T-helper 2 cell treated with Interferon-gamma antibody and Interleukin-4, amounts not matched to agents 5 μg/mL and 100 μg/mL, for 36 hours (primary cell): Measurements from ENCODE around the gene VPS37D.
"Not testable (repeated sequence)": the region's sequence is repeated elsewhere in the genome, so short reads cannot be mapped to it uniquely, and the experiment has no call there.

Experiments
- DNase-seq: peaks from one replicate; pipeline ENCODE4 v3.0.0; 2021; ENCODE audit warnings: low spot score
- H3K27ac Mint-ChIP-seq: one replicate; pipeline ENCODE4 v1.8.0; 2021; ENCODE audit warnings: mild to moderate bottlenecking, mixed read lengths
- H3K27me3 Mint-ChIP-seq: one replicate; pipeline ENCODE4 v1.8.0; 2021; ENCODE audit warnings: low read depth, mixed read lengths
- H3K36me3 Mint-ChIP-seq: one replicate; pipeline ENCODE4 v1.8.0; 2021; ENCODE audit warnings: low read depth, mixed read lengths
- H3K4me1 Mint-ChIP-seq: one replicate; pipeline ENCODE4 v1.8.0; 2021; ENCODE audit warnings: low read depth, mixed read lengths
- H3K4me3 Mint-ChIP-seq: one replicate; pipeline ENCODE4 v1.8.0; 2022; ENCODE audit warnings: mild to moderate bottlenecking, moderate library complexity, mixed read lengths
- H3K9me3 Mint-ChIP-seq: one replicate; pipeline ENCODE4 v1.8.0; 2021; ENCODE audit warnings: mixed read lengths

Gene VPS37D

DNA sequence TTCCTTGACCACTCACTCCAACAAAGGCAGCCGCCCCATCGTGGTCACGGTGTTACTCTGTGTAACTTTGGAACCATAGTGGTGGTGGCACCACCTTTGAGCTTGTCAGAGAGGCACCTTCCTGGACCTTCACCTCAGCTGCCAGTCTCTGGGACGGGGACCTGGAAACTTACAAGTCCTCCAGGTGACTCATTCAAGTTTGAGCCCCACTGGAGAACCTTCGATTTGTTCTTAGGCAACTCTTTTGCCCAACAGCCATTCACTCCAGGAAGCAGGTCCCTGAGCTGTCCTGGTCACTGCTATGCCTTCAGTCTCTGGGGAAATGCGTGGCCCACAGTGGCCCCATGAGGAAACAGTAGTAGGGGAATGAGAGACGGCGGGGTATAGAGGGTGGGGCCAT lies 34.6 kb downstream of the VPS37D start:
- Mint-ChIP-seq H3K9me3 (no peaks in the 10 kb centered on the region), H3K4me3 (no peak overlapping the region), H3K4me1 (no peaks in the 10 kb centered on the region), H3K27ac (no peak overlapping the region), H3K27me3 (no peaks in the 10 kb centered on the region), H3K36me3 (peaks cover 23% of the 10 kb centered on the region)
- DNase-seq: no peak

DNA sequence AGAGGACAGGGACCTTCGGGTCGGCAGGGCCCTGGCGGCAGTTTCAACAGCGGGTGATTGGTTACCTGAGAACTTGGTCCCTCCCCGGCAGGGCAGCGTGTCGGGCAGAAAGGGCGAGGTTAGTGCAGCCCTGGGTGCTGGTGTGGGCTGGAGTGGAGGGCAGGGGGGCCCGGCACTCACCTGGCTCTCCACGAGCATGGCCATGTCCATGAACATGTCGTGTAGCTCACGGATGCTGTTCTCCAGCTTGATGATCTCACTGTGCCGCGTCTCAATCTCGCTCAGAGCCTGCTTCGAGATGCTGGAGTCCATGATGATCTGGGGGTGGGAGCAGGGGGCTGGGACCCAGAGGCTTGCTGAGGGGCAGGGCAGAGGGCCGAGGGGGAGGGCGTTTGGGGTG lies 35.0 kb downstream of the VPS37D start:
- Mint-ChIP-seq H3K27ac (no peak overlapping the region), H3K36me3 (peaks cover 18% of the 10 kb centered on the region), H3K9me3 (no peaks in the 10 kb centered on the region), H3K27me3 (no peaks in the 10 kb centered on the region), H3K4me1 (no peaks in the 10 kb centered on the region), H3K4me3 (no peak overlapping the region)
- no peak for DNase-seq

DNA sequence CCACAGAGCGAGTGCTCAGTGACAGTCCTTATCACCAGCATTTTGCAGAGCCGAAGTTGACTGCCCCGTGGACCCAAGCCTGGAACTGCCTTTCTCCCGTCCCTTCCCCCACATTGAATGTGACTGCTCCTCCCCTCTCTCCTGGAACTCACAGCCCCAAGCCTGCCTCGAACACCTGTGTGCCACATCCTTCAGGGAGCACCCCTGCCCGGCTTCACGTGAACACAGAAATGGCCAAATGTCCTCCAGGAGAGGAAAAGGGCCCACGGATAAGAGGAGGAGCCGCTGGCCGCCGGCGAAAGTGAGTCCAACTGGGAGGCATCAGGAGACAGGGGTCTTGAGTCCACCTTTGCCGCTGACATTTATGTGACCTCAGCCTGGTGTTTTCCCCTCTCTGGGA lies 35.6 kb downstream of the VPS37D start:
- H3K4me3 Mint-ChIP-seq: no peak overlapping the region
- DNase-seq: no peak
- no peaks in the 10 kb centered on the region for H3K9me3 Mint-ChIP-seq
- no peak overlapping the region for H3K27ac Mint-ChIP-seq
- H3K36me3 Mint-ChIP-seq: peaks cover 18% of the 10 kb centered on the region
- no peaks in the 10 kb centered on the region for H3K4me1 Mint-ChIP-seq
- no peaks in the 10 kb centered on the region for H3K27me3 Mint-ChIP-seq

DNA sequence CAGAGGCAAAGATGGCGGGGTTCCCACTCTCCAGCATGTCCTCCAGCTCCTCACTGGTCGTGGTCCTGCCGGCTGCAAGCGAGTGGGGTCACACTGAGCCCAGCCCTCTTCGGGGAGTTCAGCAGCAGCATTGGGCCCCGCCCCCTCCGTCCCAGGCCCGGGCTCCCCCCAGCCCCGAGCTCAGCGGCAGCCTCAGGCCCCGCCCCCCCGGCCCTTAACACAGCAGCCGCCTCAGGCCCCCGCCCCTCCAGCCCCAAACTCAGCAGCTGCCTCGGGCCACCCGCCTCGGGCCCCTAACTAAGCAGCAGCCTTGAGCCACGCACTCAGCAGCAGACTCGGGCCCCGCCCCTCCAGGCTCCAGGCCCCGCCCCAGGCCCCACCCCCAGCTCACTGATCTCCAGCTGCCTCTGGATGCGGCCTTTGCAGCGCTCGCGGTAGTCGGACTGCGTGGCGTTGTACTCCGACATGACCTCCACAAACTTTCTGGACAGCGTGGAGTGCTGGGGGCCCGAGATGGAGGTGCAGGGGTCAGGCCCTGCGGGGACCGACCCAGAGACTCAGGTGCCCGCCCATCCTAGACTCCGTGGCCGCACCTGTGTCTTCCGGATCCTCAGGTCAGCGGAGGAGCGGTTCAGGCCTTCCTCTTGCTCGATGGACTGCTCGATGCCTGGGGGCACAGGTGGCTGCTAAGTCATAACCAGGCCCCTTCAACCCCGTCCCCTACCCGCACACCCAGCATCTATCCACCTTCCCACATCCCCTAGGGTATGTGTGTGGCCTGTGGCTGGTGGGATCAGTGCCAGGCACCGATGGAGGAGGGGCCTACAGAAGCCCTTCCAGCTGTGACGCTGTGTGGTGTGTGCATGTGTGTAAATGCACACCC lies 36.4 kb downstream of the VPS37D start:
- Mint-ChIP-seq H3K4me3 (no peak overlapping the region), H3K27ac (no peak overlapping the region), H3K4me1 (no peaks in the 10 kb centered on the region), H3K9me3 (no peaks in the 10 kb centered on the region), H3K36me3 (peaks cover 15% of the 10 kb centered on the region), H3K27me3 (no peaks in the 10 kb centered on the region)
- no peak for DNase-seq

DNA sequence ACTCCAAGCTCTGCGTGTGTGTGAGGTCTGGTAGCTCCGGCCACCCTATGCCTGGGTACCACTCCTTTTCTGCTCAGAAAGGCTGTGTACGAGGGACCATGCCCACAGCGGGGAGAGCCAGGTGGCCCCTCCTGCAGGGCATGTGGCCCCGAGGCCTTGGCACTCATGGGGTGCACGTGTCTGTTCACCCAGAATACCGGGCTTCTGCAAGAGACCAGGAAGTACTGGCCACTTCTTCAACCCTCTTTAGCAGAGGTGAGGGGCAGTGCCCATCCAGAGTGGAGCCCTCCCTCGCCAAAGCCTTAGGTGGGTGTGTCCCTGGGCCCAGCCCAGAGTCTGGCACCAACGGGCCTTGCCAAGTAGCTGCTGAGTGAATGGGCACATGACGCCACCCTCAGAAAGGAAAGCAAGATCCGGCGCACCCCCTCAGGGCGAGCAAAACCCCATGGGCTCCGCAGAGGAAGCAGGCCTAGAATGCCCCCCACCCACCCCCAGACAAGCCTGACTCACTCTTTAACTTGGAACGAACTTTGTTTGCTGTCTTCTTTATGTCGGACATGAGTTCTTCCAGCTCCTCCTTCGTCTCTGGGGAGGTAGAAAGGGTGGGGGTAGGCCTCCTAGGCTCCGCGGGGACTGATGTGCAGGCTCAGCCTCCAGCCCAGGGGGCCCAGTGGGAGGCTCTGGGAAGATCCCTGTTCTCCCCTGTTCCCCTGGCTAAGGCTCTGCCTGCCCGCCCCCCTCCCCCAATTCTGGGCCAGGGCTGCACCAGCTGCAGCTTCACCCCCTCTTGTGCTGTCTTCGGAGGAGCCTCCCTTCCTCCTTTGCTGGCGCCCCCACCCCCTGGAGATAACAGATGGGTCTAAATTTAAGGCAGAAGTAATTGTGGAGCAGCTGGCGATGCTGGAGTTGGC lies 37.3 kb downstream of the VPS37D start:
- no peaks in the 10 kb centered on the region for H3K4me1 Mint-ChIP-seq
- H3K27me3 Mint-ChIP-seq: no peaks in the 10 kb centered on the region
- no peaks in the 10 kb centered on the region for H3K9me3 Mint-ChIP-seq
- peaks cover 14% of the 10 kb centered on the region for H3K36me3 Mint-ChIP-seq
- no peak overlapping the region for H3K27ac Mint-ChIP-seq
- no peak overlapping the region for H3K4me3 Mint-ChIP-seq
- DNase-seq: no peak

DNA sequence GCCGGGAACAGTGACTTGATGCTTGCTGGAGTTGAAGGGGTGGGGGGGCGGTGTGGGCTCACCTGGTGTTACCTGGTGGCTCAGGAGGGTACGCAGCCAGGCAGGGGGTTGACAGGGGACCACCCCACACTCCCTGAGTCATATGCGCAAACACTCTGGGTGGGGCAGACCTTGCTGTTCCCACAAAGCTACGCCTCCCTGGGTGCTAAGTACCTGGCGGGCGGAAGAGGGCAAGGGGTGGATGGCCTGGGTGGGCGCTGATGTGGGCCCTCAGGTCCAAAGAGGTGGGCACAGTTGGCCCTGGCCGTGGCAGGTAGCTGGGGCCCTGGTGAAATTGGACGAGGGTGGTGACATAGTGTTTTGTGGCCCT lies 37.9 kb downstream of the VPS37D start:
- Mint-ChIP-seq H3K27me3 (no peaks in the 10 kb centered on the region), H3K36me3 (peaks cover 14% of the 10 kb centered on the region), H3K4me3 (no peak overlapping the region), H3K27ac (no peak overlapping the region), H3K4me1 (no peaks in the 10 kb centered on the region), H3K9me3 (no peaks in the 10 kb centered on the region)
- DNase-seq: no peak

DNA sequence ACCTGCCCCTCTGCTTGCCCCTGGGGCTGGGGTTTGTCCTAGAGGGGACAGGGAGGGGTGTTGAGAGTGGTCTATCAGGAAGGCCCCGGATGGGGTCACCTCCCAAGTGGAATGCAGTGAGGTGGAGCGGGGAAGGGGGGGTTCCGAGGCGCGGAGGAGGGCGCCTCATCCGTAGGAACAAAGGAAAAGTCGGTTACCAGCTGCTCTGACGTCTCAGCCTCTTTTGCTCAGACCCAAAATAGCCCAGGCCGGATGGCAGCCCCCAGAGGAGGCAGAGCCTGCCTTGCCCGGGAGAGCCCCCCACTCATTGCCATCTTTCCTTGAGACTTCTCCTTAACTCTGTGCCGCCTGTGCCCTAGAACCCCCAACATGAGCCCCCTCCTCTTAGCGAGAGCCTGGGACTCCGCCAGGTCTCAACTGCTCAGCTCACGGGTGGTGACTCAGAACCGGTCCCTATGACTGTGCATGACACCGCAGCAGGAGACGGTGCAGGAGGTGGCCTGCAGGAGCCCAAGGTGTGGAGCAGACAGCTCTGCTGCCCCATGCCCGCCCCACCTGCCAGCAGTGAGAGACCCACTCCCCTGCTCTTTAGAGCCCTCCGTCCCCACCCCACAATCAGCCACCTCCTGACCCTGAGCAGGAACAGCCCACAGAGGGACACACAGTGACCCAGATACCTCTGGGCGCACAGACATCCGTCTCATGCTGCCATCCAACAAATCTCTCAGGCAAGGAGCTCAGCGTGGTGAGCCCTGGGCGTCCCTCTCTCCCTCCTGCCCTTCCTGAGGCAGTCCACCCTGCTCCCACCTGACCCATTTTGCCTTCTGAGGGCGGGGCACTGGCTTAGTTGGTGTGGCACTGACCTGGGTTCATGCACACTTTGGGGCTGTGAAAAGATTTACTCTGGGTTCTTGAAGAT lies 38.8 kb downstream of the VPS37D start:
- no peak for DNase-seq
- Mint-ChIP-seq H3K4me3 (no peak overlapping the region), H3K36me3 (peaks cover 14% of the 10 kb centered on the region), H3K27me3 (no peaks in the 10 kb centered on the region), H3K27ac (peak overlapping the region; percentile 39), H3K9me3 (no peaks in the 10 kb centered on the region), H3K4me1 (no peaks in the 10 kb centered on the region)

DNA sequence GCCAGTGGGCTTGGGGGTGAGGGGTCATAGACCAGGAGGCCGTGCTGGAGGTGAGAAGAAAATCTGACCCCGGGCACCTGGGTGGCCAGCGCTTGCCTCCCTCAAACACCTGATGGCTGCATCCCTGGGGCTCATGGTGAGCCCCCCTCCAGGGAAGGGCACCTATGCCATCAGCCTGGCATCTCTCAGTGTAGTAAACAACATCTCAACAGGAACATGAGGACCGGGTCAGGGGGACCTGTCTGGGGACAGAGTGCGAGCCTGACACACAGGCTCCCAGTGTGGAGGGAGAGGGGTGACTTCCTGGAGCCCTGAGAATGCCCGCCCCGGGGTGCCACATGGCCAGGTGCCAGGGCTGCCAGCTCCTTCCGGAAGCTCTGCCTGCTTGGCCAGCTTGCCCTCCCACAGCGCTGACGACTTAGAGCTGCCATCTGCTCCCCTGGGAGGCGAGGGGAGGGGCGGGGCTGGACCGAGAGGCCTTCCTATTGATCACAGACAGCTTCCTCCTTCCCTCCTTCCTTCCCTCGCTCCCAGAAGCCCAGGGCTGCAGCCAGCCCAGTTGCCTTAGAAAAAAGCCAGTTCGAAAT lies 39.5 kb downstream of the VPS37D start:
- Mint-ChIP-seq H3K4me3 (no peak overlapping the region), H3K27me3 (no peaks in the 10 kb centered on the region), H3K9me3 (no peaks in the 10 kb centered on the region), H3K36me3 (peaks cover 6% of the 10 kb centered on the region), H3K4me1 (no peaks in the 10 kb centered on the region), H3K27ac (peak overlapping the region; percentile 39)
- no peak for DNase-seq

DNA sequence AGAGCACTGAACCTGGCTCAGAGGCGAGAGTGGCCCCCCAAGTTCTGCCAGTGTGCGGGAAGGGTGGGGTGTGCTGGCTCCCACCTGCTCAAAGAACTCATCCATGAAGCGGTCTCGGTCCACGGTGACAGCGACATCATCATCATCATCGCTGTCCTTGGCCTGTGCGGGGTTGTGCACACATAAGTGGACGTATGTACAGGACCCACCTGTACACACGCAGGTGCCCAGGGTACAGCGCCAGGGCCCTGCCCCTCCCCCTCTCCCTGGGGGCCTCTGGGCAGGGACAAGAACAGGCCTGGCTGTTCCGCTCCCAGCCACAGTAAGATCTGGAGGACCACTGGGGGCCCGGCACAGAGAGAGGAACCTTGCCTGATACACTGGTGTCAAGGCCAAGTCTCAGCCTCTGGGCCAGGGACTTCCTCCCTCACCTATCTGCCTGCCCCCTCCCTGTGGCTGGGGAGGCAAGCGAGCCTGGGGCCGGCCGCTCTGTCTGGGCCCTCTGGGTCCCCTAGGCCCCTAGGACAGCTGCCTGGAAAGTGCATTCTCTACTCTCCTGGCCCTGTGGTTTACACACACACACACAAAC lies 41.4 kb downstream of the VPS37D start:
- Mint-ChIP-seq H3K36me3 (peaks cover 3% of the 10 kb centered on the region), H3K9me3 (no peaks in the 10 kb centered on the region), H3K4me3 (no peak overlapping the region), H3K27ac (no peak overlapping the region), H3K4me1 (peaks cover 10% of the 10 kb centered on the region), H3K27me3 (peaks cover 2% of the 10 kb centered on the region)
- DNase-seq: no peak

DNA sequence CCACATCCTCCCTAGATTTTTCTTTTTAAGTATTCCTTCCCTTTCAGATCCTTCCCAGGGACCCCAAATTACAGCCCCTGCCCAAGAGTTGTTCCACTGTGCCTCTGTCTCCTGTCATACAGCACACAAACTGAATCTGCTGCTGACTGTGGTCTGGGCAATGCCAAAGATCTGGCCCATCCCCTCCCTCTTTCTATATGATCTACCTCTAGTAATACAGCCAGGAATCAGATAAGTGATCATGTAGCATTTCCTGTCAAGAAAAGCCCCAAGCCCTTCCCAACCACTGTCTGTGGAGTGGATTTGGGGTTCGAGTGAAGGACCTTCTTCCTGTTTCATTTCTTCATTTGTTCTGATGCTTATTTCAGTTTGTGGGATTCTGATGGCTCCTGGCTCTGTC lies 45.1 kb downstream of the VPS37D start:
- no peaks in the 10 kb centered on the region for H3K9me3 Mint-ChIP-seq
- no peak for DNase-seq
- H3K4me3 Mint-ChIP-seq: no peak overlapping the region
- peaks cover 11% of the 10 kb centered on the region for H3K36me3 Mint-ChIP-seq
- peaks cover 5% of the 10 kb centered on the region for H3K27me3 Mint-ChIP-seq
- peaks cover 25% of the 10 kb centered on the region for H3K4me1 Mint-ChIP-seq
- H3K27ac Mint-ChIP-seq: no peak overlapping the region

DNA sequence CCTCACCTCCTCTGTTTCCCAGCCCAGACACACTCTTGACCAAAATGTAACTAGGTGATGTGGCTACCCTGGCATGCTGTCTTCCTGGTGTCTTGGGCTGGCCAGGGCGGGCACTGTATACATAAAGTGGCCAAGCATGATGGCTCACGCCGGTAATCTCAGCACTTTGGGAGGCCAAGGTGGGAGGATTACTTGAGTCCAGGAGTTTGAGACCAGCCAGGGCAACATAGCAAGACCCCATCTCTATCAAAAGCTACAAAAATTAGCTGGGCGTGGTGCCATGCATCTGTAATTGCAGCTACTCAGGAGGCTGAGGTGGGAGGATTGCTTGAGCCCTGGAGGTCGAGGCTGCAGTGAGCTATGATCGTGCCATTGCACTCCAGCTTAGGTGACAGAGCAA lies 45.7 kb downstream of the VPS37D start:
- H3K4me1 Mint-ChIP-seq: peaks cover 30% of the 10 kb centered on the region
- peaks cover 11% of the 10 kb centered on the region for H3K36me3 Mint-ChIP-seq
- not testable (repeated sequence) for H3K9me3 Mint-ChIP-seq, H3K27me3 Mint-ChIP-seq, H3K27ac Mint-ChIP-seq, DNase-seq, H3K4me3 Mint-ChIP-seq

DNA sequence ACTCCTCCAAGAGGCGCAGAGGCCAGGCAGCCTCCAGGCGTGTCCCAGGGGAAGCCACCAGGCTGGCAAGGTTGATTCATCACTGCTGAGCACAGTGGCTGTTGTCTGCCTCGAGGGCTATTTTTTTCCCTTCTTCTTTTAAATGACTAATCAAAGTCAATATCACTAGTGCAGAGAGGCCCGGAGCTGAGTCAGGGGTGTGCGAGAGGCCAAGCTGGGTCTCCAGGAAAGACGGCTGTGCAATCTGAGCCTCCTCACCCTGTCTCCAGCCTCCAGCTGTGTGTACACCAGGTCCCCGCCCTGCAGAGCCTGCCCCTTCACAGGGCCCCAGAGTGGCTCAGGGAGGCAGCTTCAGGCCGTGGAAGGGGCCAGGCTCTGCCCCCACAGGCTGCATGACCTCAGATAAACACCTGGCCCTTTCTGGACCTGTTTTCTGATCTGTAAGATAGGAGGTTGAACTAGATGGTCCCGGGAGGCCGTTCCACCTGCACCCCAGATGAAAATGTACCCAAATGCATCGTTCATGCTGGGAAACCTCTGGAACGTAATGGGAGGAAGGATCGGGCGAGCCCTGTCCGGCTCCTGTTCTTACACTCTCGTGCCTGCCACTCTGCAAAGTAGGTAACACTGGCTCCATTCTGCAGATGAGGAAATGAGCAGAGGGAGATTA lies 48.2 kb downstream of the VPS37D start:
- Mint-ChIP-seq H3K9me3 (no peaks in the 10 kb centered on the region), H3K4me1 (peaks cover 36% of the 10 kb centered on the region), H3K4me3 (no peak overlapping the region), H3K27me3 (peaks cover 11% of the 10 kb centered on the region), H3K27ac (no peak overlapping the region), H3K36me3 (peaks cover 11% of the 10 kb centered on the region)
- DNase-seq: peak; percentile 77
